ENCODE measurements around the gene APOBEC3B. TPM values are rescaled to one million over a fixed set of nuclear protein-coding genes. Genes with fewer than 3 reads are reported as not detected.
A peak's percentile ranks its signal among the peaks of the same experiment; 100 is the strongest.

APOBEC3B gene
- total and polyA plus RNA-seq, 9 of the 15 experiments (the other 6 are each of a cell fraction or from before 2014, with no cell fraction given), result 5.9 to 166 (median 43.2) TPM

GRCh38 chr22:38981992-38982927 lies at the start of gene APOBEC3B (continued):
- TF ChIP-seq U2AF1 (optimal IDR thresholded peaks at IDR 0.05; ENCODE audit: low read depth, low read length) (no peak), RBM15 (IDR thresholded peaks at IDR 0.05; ENCODE audit: insufficient read depth, low read length) (no peak), ARID3B (CRISPR knock-in tag; IDR thresholded peaks at IDR 0.05; ENCODE audit: borderline replicate concordance) (no peak), ARID4B (CRISPR knock-in tag; IDR thresholded peaks at IDR 0.05) (no peak), MLX (CRISPR knock-in tag; conservative IDR thresholded peaks at IDR 0.05) (no peak), PHTF2 (CRISPR knock-in tag; IDR thresholded peaks at IDR 0.05) (no peak), PHF8 (IDR thresholded peaks at IDR 0.05; ENCODE audit: borderline replicate concordance, low read length) (no peak; the same call in 1 of the 2 replicates), IRF2 (CRISPR knock-in tag; IDR thresholded peaks at IDR 0.05) (no peak), DPF2 (IDR thresholded peaks at IDR 0.05) (peak; percentile 58), E2F1 (CRISPR knock-in tag; IDR thresholded peaks at IDR 0.05) (no peak), FUS (optimal IDR thresholded peaks at IDR 0.05; ENCODE audit: low read depth, low read length) (no peak), ZNF316 (IDR thresholded peaks at IDR 0.05) (no peak), ZBED1 (IDR thresholded peaks at IDR 0.05) (no peak), KHSRP (IDR thresholded peaks at IDR 0.05) (no peak), RNF219 (CRISPR knock-in tag; IDR thresholded peaks at IDR 0.05) (no peak), HNRNPL (IDR thresholded peaks at IDR 0.05; ENCODE audit: low read depth, low read length) (no peak), MYC (IDR thresholded peaks at IDR 0.05; ENCODE audit: low read depth, low read length) (no peak), MYC (CRISPR knock-in tag; IDR thresholded peaks at IDR 0.05; ENCODE audit: borderline replicate concordance, low read depth) (no peak)

All from K562 (cell line).